Urothelium cell line (cell line): ENCODE measurements around the gene EPS8L1.

ENCODE experiments used
- DNase-seq: peaks from one replicate; pipeline ENCODE4 v3.0.0; 2011; ENCODE audit warnings: low spot score, mixed read lengths
- FAIRE-seq: peaks from 2 replicates; lab custom pipeline; 2011; peaks lifted over from hg19 to GRCh38; lab: Jason Lieb, UNC

Gene EPS8L1

DNA sequence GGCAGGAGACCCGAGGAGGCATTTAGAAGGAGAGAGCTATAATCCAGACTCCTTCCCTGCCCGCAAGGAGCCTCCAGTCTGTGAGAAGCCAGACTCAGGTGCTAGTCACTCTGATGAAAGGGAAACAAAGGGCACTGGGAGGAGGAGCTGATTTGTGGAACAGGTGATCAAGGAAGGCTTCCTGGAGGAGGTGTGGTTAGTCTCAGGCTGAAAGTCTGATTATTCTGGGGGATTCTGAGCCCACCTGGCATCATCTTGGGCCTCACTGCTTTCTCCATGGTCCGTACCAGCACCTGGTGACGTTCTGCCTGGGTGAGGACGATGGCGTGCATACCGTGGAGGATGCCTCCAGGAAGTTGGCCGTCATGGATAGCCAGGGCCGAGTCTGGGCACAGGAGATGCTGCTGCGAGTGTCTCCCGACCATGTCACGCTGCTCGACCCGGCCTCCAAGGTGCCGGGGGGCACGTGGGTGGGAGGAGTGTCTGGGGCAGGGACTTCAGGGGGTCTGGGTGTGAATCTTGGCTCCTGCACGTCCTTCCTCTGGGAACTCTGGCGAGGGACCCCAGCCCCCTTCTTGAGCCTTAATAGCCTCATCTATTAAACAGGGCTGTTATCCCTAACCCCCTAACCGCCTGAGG, 3.9 kb downstream of the EPS8L1 start:
- DNase-seq (no peak), FAIRE-seq (no peak)

- FAIRE-seq (peak; percentile 58), DNase-seq (peak; percentile 44)
Measured at GRCh38 chr19:55080121-55080967, 4.7 kb downstream of the EPS8L1 start.

- no peak for FAIRE-seq
- DNase-seq = no peak
Measured at GRCh38 chr19:55080968-55081769, 5.5 kb downstream of the EPS8L1 start.

DNA sequence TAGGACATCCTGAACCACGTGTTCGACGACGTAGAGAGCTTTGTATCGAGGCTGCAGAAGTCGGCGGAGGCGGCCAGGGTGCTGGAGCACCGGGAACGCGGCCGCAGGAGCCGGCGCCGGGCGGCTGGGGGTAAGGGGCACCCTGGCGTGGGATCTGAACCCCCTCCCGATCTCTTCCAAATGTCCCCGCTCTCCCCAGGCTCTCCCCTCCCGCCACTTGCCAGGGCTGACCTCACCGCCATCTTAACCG, 6.0 kb downstream of the EPS8L1 start:
- DNase-seq = no peak
- FAIRE-seq = no peak

GRCh38 chr19:55082020-55082851, 6.6 kb downstream of the EPS8L1 start:
- FAIRE-seq = no peak
- DNase-seq = no peak

- FAIRE-seq (no peak), DNase-seq (no peak)
Measured at GRCh38 chr19:55083004-55083850, 7.6 kb downstream of the EPS8L1 start.

- no peak for DNase-seq
- FAIRE-seq = no peak
Measured at GRCh38 chr19:55084416-55084815, 8.7 kb downstream of the EPS8L1 start.

DNA sequence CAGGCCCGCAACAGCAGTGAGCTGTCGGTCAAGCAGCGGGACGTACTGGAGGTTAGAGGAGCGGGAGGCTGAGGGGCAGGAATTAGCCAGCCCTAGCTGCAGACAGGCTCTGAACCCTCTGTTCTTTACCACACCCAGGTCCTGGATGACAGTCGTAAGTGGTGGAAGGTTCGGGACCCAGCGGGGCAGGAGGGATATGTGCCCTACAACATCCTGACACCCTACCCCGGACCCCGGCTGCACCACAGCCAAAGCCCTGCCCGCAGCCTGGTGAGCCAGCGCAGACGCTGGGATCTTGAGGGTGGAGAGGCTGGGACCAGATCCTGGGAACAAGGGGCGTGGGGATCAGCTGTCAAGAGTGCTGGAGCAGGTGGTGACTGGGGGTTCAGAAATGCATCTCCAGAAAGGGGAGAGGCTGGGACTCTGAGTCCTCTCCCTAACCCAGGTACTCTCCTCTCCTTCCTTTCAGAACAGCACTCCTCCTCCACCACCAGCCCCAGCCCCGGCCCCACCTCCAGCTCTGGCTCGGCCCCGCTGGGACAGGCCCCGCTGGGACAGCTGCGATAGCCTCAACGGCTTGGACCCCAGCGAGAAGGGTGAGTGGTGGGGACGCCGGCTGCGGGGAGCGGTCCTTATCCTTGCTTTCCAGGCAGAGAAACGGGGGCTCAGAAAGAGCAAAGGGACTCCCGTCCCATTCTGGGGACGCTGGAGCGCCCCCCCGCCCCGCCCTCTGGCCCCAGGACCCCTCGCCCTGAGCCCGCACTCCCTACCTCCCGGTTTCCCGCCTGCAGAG, 10.4 kb downstream of the EPS8L1 start:
- FAIRE-seq = no peak
- DNase-seq = no peak

DNA sequence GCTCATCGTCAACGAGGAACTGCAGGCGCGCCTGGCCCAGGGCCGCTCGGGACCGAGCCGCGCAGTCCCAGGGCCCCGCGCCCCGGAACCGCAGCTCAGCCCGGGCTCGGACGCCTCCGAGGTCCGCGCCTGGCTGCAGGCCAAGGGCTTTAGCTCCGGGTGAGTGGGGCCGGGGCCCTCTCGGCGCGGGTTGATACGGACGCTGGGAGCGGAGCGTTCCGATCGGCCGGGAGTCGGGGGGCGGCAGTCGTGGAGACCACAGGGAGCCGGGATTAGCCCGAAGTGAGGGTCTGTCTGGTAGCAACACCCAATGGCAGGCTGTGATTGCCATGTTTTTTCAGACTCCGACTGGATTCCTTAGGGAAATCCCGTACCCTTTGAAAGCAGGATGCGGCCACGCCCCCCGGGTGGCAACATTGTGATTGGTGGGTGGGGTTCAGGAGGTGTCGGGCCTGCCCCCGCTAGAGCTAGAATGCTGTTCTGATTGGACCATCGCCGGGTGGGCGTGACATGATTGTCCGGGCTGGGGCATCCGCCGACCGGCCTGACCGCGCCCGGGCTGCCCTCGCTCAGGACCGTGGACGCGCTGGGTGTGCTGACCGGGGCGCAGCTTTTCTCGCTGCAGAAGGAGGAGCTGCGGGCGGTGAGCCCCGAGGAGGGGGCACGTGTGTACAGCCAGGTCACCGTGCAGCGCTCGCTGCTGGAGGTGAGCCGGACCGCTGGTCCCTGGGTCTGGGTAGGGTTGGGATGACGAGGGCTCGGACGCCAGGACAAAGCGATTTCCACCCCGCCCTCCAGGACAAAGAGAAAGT, 11.3 kb downstream of the EPS8L1 start:
- DNase-seq (no peak), FAIRE-seq (no peak)

GRCh38 chr19:55087542-55087901, 11.9 kb downstream of the EPS8L1 start:
- no peak for FAIRE-seq
- DNase-seq = no peak

- no peak for FAIRE-seq
- no peak for DNase-seq
Measured at GRCh38 chr19:55088021-55088451, 12.4 kb downstream of the EPS8L1 start.

- no peak for FAIRE-seq
- peak; percentile 79 for DNase-seq
Measured at GRCh38 chr19:55088543-55089341, 13.1 kb downstream of the EPS8L1 start.

DNA sequence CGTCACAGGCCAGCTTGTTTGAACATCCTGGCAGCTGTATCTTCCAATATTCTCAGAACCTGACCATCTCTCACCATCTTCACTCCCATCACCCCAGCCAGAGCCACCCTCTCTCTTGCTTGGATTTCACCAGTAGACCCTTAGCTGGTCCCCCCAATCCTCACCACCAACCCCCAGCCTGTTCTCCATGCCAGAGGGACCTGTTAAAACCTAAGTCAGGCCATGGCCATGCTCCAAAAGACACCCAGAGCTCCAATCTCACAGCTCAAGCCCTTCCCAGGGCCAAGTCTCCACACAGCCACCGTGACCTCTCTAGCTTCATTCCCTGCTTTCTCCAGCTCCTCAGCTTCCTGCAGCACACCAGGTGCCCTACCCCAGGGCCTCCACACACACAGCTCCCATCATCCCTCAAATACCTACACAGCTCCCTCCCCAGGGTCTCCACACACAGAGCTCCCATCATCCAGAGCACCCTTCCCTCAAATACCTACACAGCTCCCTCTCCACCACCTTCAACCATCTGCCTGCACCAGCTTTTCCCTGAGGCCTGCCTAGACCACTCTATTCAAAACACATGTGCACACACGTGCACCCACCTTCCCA, 13.8 kb downstream of the EPS8L1 start:
- DNase-seq = no peak
- FAIRE-seq = no peak

GRCh38 chr19:55090564-55090963, 14.9 kb downstream of the EPS8L1 start:
- DNase-seq (no peak), FAIRE-seq (no peak)

DNA sequence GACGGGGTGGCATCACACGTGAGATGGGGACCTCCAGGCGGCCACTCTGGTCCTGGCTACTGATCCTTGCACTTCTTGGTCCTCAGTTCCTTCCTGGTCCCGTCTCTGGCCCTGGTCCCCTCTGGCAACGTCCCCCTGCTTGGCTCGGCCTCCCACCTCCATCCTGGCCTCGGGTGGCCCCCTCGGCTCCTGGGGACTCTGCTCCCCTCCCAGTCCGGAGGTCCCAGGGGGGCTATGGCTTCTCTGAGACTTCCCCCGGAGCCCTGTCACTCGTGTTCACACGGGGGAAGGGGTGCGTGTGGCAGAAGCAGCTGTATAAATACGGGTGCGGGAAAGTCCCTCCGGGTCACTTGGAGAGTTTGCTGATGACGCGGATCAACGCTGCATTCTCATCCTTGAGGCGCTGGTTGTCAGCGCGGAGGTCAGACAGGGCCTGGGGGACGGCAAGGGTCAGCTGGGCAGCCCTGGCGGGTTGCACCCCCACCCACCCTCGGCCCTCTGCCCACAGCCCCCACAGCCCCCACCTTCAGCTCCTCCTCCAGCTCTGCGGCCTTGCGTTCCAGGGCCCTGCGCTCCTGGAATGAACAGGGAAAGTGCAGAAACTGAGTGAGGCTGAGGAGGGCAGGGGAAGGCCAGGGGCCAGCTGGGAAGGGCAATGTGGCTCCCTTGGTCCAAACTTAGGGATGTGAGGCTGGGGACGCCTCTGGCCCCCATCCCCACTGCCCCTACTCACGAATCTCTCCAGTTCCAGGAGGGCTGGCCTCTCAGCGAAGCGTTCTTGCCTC, 15.6 kb downstream of the EPS8L1 start:
- no peak for FAIRE-seq
- no peak for DNase-seq

GRCh38 chr19:55091955-55092354, 16.3 kb downstream of the EPS8L1 start:
- FAIRE-seq = no peak
- DNase-seq = no peak
